22Rv1 (cell line): ENCODE results near the gene PDE4B.

Experiments
- ZFX ChIP-seq: fragments of 450-650 bp; IDR thresholded peaks from 2 replicates; pipeline ENCODE4 v1.6.1; 2017; ENCODE audit warnings: antibody characterized with exemption, borderline replicate concordance
- TF ChIP-seq, protein P1 (sequence below): fragments of 450-650 bp; IDR thresholded peaks from 2 replicates; pipeline ENCODE4 v1.5.1; 2017; ENCODE audit warnings: mild to moderate bottlenecking

DNA sequence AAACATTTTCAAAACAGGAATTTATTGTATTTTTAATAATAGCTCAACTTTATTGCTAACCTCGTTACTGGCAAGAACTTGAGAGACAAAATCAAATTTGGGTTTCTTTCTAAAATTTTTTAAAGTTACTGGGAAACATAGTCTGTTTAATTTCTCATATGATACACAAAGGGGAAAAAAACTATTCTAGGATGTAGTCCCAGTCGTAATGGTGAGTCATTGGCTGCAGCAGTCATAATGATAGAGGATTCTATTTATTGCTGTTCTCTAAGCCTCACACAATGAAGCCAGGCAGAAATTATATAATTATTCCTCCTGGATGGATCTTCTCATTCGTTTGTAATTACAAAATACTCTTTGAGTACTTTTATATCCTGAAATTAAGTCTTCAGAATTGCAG lies 414.8 kb downstream of the PDE4B start:
- TF ChIP-seq, protein P1, sequence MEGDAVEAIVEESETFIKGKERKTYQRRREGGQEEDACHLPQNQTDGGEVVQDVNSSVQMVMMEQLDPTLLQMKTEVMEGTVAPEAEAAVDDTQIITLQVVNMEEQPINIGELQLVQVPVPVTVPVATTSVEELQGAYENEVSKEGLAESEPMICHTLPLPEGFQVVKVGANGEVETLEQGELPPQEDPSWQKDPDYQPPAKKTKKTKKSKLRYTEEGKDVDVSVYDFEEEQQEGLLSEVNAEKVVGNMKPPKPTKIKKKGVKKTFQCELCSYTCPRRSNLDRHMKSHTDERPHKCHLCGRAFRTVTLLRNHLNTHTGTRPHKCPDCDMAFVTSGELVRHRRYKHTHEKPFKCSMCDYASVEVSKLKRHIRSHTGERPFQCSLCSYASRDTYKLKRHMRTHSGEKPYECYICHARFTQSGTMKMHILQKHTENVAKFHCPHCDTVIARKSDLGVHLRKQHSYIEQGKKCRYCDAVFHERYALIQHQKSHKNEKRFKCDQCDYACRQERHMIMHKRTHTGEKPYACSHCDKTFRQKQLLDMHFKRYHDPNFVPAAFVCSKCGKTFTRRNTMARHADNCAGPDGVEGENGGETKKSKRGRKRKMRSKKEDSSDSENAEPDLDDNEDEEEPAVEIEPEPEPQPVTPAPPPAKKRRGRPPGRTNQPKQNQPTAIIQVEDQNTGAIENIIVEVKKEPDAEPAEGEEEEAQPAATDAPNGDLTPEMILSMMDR, result no peak
- TF ChIP-seq ZFX, result no peak
